HG03565 (cell line): ENCODE data around the gene MMP19.
"Not testable (repeated sequence)": the region's sequence is repeated elsewhere in the genome, so short reads cannot be mapped to it uniquely, and the experiment has no call there.

Experiments used
- ATAC-seq: cut with Tn5 transposase; IDR thresholded peaks from one replicate; pipeline ENCODE4 v1.9.1; 2021; ENCODE audit warnings: mild to moderate bottlenecking, moderate library complexity; ENCODE audit not compliant: unreplicated experiment

MMP19 gene, protein sequence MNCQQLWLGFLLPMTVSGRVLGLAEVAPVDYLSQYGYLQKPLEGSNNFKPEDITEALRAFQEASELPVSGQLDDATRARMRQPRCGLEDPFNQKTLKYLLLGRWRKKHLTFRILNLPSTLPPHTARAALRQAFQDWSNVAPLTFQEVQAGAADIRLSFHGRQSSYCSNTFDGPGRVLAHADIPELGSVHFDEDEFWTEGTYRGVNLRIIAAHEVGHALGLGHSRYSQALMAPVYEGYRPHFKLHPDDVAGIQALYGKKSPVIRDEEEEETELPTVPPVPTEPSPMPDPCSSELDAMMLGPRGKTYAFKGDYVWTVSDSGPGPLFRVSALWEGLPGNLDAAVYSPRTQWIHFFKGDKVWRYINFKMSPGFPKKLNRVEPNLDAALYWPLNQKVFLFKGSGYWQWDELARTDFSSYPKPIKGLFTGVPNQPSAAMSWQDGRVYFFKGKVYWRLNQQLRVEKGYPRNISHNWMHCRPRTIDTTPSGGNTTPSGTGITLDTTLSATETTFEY

DNA sequence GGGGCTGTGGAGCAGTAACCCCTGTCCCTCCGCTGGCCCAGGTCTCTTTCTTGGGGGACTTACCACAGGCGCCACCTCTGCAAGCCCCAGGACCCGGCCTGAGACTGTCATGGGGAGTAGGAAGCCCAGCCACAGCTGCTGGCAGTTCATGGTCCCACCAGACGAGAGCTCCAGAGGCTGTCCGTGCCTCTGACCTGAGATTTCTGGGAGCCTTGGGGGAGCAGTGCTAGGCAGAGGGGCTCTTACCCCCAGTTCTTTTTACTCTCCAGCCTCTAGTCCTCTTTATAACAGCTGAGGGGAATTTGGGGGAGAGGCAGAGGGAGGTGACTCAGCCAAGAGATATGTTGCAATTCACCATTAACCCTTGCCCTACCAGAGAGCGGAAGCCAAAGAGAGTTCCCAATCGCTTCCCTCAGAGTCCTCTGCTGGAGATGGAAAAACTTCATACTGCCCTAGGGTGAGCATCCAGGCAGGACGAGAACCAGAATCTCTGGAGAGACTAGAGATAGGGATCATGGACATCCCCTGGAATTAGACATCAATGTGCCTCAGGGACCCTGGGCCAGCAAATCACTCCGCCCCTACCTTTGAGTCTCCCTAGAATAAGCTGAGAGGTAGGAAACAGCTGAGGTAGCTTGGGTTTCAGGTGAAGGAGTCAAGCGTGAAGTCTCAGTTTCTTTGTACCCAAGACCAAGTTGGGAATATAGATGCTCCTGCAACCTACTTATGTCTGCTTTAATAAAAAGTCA is at the start of gene MMP19:
Gene MMP19, minus strand, starts transcription at position 256 of the 749 bp plus-strand sequence. Its CDS starts 106 bp downstream, at position 150.
- ATAC-seq = no peak

DNA sequence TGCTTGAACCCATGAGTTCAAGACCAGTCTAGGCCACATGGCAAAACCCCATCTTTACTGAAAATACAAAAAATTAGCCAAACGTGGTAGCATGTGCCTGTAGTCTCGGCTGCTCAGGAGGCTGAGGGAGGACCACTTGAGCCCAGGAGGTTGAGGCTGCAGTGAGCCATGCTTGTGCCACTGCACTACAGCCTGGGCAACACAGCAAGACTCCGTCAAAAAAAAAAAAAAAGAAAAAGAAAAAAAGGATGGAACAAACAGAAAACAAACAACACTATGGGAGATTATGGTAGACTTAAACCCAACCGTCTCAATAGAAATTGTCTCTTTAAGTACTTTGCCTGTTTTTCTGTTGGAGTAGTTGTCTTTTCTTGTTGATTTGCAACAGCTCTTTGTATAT is 48.6 kb upstream of the MMP19 start:
- ATAC-seq = no peak

DNA sequence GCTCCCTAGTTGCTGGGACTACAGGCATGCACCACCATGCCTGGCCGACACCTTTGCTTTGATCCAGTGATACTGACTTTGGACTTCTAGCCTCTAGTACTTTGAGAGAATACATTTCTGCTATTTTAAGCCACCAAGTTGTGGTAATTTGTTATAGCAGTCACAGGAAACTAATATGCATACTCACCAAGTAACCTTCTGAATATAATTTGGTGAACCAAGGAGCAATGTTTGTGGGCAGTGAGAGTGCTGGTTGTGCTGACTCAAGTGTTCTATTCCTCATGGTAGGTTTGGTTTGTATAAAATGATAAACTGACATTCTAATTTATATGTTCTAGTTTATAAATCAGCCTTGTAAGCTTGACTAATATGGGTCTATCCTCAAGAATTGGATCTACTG is 42.4 kb upstream of the MMP19 start:
- no peak for ATAC-seq

DNA sequence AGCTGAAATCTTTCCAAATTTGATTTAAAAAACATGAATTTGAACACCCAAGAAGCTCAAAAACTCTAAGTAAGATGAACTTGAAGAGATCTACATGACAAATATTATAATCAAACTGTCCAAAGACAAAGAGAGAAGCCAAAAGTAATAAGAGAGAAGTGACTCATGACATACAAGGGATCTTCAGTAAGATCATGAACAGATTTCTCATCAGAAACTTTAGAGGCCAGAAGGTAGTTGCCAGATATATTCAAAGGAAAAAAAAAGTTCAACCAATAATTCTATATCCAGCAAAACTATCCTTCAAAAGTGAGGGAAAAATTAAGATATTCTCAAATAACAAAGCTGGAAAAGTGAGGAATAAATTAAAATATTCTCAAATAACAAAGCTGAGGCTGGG is 35.1 kb upstream of the MMP19 start:
- no peak for ATAC-seq

DNA sequence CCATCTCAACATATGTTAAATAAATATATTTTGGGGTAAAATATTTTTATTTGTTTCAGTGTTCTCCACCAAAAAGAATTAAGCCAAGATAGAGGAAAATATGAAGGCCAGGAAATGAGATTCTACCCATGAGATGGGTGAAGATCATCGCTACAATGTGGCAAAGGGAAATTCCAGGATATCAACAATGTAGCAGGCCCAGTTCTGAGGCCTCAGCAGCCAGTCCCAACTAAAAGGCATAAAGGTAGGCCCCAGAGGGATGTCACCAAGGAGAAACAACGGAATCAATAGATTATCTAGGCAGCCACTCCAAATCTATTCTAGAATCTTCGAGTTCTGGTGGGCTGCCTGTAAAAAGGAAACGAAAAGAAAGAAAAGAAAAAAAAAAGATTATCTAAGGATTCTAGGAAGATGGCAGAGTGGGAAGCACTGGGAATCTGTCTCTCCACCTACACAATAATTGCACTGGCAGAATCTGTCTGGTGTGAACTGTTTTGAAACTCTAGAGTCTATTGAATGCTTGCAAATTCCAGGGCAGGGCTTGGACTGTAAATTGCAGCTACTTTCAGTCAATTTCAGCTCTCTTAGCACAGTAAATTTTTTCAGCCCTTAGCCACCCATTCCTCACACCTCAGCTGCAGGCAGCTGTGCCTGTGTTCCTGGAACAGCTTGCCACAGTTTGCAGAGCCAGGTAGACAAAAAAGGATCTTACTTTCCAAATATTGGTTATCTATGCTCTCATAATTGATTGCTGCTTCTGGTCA is 33.1 kb upstream of the MMP19 start:
- ATAC-seq = no peak

DNA sequence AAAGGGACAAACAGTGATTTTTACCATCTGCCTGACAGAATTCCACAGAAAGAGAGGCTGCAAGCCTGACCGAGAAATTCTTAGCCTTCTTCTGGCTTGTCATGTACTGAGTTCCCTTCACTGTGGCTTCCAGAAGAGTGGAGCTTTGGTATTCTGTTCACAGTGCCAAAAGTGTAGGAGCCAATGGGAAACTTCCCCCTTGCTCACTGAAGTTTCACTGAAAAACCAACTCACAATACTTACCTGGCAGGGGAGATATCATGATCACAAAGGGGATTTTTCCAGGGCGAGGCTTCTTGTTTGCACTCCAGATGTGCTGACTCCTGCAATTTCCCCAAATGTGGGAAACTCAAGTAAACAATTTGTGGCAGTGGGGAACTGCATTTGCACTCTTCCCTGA is 31.7 kb upstream of the MMP19 start:
- no peak for ATAC-seq

DNA sequence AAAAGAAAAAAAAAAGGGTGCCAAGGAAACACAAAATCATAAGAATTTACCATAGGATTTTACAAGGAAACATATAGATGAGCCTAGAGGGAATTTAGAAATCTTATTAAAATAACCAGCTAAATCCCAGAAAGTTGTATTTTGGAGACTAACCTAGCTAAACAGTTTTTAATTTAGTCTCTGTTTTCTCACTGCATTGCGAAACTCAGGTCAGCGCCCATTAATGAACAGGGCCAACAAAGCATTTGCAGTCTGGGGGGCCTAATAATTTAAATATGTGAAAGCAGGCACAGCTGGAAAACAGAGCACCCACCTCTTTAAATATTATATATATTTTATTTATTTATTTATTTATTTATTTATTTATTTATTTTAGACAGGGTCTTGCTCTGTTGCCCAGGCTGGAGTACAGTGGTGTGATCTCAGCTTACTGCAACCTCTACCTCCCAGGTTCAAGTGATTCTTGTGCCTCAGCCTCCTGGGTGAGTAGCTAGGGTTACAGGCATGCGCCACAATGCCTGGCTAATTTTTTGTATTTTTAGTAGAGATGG is 23.8 kb upstream of the MMP19 start:
- not testable (repeated sequence) for ATAC-seq

DNA sequence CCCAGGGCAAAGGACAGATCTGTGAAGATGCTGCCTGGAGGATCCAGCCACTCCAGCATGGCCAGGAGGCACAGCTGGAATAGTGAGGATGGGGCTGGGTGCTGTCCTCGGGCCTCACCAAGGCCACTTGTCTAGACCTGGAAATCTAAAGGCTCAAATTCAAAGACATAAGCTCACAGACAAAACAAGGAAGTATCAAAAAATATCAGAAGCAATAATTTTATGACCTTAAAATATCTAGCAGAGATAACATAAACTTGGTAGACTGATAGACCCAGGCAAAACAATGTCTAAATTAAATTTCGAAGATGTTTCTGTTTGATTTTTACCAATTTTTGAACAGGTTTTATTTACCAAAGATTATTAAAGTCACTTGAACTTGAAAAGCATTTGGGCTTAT is 22.6 kb upstream of the MMP19 start:
- no peak for ATAC-seq

DNA sequence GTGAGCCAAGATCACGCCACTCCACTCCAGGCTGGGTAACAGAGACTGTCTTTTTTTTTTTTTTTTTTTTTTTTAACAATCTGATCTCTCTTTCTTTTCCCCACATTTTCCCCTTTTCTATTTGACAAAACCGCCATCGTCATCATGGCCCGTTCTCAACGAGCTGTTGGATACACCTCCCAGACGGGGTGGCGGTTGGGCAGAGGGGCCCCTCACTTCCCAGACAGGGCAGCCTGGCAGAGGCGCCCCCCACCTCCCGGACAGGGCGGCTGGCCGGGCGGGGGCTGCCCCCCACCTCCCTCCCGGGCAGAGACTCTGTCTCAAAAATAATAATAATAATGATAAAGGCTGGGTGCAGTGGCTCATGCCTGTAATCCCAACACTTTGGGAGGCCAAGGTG is 20.2 kb upstream of the MMP19 start:
- not testable (repeated sequence) for ATAC-seq

DNA sequence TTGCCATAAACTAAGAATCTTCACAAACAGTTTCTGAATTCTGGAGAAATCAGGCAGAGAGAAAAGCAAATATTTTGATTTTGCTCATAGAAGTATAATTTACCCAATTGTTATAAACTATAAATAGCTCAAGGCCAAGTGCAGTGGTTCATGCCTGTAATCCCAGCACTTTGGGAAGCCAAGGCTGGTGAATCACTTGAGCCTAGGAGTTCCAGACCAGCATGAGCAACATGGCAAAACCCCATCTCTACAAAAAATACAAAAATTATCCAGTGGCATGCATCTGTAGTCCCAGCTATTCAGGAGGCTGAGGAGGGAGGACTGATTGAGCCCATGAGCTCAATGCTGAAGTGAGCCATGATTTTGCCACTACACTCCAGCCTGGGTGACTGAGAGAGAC is 19.6 kb upstream of the MMP19 start:
- no peak for ATAC-seq

DNA sequence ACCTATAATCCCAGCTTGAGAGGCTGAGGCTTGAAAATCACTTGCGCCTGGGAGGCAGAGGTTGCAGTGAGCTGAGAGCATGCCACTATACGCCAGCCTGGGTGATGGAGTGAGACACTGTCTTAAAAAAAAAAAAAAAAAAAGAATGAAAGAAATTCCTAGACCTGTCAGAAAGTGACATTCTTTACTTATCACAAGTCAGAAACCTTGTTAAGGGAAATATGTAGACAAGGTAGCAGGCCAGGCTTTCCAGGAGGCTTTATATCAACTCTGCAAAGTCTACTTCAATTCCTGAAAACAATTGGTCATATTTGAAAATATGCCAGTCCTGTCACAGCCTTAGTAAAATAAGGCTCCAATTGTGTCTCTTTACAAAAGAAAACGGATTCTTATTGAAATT is 19.1 kb upstream of the MMP19 start:
- ATAC-seq = no peak

DNA sequence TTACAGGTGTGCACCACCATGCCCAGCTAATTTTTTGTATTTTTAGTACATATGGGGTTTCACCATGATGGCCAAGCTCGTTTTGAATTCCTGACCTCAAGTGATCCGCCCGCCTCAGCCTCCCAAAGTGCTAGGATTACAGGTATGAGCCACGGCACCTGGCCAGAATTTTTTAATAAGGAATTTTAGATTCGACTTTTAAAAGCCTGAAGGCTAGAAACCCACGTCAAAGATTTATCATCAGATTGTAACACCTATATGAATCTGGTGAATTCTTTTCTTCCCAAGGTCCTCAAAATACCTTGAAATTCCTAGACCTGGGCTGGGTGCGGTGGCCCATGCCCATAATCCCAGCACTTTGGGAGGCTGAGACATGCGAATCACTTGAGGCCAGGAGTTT is 18.7 kb upstream of the MMP19 start:
- ATAC-seq = no peak

DNA sequence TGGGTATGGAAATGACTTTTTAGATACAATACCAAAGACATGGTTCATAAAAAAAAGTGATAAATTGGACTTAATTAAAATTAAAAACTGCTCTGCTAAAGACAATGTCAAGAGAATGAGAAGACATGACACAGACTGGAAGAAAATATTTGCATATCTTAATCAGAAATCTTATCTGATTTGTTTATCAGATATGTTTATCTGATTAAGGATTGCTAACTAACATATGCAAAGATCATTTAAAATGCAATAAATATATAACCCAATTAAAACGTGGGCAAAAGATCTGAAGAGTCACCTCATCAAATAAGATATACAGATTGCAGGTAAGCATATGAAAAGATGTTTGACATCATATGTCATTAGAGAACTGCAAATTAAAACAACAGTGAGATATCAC is 10.0 kb upstream of the MMP19 start:
- no peak for ATAC-seq

DNA sequence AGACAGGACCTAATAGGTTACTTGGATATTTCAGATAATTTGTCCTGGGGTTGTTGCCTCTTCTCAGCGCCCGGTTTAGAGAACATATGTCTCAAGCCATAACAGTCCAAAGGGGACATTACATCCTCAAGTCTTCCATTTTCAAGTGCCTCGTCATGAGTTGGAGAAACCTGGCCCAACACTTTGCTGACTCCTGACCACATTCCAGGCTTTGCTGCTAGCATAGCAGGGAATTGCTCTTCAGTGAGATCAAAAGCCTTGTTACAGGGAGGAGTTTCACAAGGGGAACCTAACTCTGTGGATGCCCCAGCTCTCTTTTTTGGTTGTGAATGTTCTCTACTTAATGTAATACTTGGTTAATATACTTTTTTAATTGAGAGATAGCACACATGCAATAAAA is 8.2 kb upstream of the MMP19 start:
- ATAC-seq = no peak

DNA sequence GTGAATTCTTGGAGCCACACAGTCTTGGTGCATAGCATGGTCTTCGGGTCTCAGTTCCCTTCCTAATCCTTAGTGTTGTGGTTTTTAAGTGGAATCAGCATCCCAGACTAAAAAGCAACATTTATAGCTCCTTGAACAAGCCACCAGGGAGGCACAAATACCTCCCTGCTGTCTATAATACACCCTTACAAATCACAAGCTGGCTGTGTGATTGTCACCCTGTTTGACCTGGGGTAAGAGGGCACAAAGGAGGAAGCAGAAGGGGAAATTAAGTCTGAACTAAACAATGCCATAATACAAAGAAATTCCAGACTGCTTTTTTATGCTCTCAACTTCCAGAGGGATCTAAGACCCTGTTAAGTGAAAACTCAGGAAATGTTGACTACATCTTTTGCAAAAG is 7.7 kb upstream of the MMP19 start:
- no peak for ATAC-seq

DNA sequence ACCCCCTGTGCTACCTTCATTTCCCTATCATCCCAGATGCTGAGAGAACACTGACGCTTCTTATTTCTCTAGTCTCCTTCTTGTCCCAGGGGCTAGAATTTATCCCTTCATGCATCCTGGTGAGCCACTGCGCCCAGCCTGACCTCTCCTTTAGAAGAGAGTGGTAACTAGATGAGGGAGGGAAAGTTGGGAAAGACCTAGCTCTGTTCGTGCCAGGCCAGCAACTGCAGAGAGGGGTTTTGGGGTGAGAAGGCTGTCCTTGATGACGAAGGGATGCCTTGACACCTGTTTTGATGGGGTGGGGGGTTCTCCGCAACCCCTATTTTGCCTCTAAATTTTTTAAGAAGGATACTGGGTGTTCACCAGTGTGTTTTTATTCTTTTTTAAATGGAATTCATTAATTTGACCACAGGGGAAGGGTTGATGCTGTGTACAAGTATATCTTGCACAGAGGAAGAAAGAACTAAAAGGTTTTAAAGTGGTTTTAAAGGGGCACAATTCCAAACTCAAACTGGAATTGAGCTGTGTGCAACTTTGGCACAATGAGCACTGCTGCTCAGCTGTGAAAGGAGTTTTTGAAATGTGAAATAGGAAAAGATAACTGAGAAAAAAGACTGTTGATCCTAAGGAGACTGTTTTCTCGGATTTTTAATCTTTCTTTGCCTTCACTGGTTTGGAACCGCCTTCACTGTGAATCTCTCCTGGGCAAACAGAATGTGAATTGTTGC is 7.0 kb upstream of the MMP19 start:
- no peak for ATAC-seq

DNA sequence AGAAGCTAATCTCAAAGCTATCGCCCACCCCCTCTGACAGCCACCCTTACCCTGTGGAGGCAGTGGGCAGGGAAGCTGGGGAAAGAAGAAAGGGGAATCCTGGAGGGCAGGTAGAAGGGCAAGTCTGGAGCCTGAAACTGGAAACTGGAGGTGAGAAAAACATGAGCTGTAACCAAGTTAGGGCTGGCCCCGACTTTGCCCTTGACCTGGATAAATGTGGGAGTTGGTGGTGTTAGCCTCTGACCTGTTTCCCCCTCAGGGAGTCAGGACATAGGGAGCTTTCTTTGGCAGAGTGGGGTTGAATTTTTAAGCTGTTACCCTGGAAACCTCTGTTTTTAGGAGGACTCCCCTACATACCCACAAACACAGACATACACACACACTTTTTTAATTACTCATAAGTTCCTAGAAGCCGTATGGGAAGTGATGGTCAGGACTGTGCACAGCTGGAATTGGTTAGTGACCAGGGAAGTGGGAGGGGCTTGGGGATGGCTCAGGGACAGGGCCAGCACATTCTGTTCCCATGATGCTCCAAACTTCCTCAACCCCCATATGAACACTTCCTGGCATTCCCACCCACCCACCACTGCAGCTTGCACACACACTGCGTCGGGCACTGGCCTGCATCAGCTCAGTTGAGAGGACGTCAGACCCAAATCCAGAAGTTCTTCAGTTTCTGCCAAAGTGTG is 5.0 kb upstream of the MMP19 start:
- ATAC-seq = no peak

DNA sequence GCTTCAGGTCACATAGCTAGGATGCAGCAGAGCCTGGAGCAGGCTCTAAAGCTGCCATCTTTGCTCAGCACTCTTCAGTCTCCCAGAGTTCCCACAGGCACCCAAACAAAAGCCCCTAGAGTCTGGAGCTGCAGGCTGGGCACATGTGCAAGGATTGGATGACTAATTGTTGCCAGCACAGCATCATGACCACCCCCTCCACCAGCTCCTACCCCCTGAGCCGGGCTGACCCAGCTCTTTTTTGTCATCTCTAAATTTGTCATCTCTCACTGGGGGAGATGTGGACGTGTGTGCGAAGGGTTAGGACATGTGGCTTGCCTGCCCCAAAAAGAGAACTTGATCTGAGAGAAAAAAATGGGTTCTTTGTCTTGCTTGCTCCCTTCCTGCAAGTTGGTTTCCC is 4.3 kb upstream of the MMP19 start:
- ATAC-seq = no peak

DNA sequence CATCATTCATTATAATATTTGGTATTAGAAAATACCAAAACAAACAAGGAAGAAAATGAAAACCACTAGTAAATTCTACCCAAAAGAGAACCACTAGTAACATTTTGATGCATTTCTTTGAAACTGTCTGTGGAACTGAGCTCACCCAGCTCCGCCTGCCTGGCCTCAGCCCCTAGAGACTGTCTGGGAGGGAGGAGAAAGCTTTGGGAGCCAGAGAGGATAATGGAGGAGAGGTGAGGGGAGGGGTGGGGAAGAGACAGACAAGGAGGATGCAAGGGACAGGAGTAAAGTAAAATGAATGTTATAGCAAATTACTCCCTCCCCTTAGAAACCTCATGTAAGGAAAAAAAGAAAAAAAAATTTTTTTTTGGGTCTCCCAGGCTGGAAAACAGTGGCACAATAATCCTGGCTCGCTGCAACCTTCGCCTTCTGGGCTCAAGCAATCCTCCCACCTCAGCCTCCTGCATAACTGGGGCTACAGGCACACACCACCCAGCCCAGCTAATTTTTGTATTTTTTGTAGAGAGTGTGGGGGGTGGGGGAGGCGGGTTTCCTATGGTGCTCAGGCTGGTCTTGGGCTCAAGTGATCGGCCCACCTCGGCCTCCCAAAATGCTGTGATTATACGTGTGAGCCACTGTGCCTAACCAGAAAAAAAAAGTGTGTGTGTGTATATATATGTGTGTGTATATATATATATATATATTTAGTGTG is 3.2 kb upstream of the MMP19 start:
- no peak for ATAC-seq
